Measurements from ENCODE around the gene TRPM7.

Gene TRPM7

GRCh38 chr15:50519740-50520425, 166.7 kb downstream of the TRPM7 start:
- no peak overlapping the region for H3K4me3 ChIP-seq (ENCODE audit: control insufficient read depth, low read depth, low read length)
- DNase-seq (ENCODE audit: low read depth), result no peak
- TF ChIP-seq CTCF (IDR thresholded peaks at IDR 0.05; ENCODE audit: control insufficient read depth, insufficient read depth, low read depth, low read length, missing control alignments), result no peak

GRCh38 chr15:50513001-50513400, 173.6 kb downstream of the TRPM7 start:
- no peak overlapping the region for H3K4me3 ChIP-seq (ENCODE audit: control insufficient read depth, low read depth, low read length)
- no peak for DNase-seq (ENCODE audit: low read depth)
- TF ChIP-seq CTCF (IDR thresholded peaks at IDR 0.05; ENCODE audit: control insufficient read depth, insufficient read depth, low read depth, low read length, missing control alignments), result no peak

All from AG09309 (cell line).